ENCODE measurements around the gene EFCAB11. TPM values are rescaled to one million over a fixed set of nuclear protein-coding genes. Genes with fewer than 3 reads are reported as not detected.
"Not testable (repeated sequence)": the region's sequence is repeated elsewhere in the genome, so short reads cannot be mapped to it uniquely, and the experiment has no call there.

Gene EFCAB11
- total RNA-seq, 2 experiments from 2014 or later = 0.36 to 0.47 TPM

DNA sequence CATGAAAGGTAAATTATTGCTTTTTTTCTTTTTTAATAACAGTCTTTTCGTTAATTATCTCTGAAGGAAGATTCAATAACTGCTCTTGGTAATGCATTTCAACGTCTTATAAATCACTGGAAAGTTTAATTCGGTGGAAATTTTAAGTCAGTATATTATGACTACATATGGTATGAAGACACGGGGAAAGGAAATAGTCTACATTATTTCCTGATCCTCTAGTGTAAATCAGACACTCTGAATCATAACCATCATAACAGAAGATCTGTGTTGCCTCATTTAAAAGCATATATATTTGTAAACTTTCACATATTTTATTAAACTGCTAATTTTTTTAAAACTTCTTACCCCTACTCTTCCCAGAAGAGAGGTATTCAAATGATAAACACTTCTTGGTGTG, 53.7 kb downstream of the EFCAB11 start:
- ChIA-PET POLR2A (no interaction called here), CTCF (no interaction called here)
- no peaks in the 10 kb centered on the region for H3K36me3 ChIP-seq (ENCODE audit: insufficient read depth, low read length)
- H3K9me3 ChIP-seq (ENCODE audit: control insufficient read depth in 1 of 2, insufficient read depth in 1 of 2, low read length in 2 of 2) = no peaks in the 10 kb centered on the region
- no peak overlapping the region for H3K4me3 ChIP-seq (ENCODE audit: low read length)
- peaks cover 16% of the 10 kb centered on the region for H3K4me1 Mint-ChIP-seq (ENCODE audit: low read depth)
- no peaks in the 10 kb centered on the region for H3K36me3 Mint-ChIP-seq (ENCODE audit: low read depth)
- H3K4me1 ChIP-seq (ENCODE audit: insufficient read depth, low read length) = no peaks in the 10 kb centered on the region
- peaks cover 12% of the 10 kb centered on the region for H3K27me3 Mint-ChIP-seq
- TF ChIP-seq, protein P1, sequence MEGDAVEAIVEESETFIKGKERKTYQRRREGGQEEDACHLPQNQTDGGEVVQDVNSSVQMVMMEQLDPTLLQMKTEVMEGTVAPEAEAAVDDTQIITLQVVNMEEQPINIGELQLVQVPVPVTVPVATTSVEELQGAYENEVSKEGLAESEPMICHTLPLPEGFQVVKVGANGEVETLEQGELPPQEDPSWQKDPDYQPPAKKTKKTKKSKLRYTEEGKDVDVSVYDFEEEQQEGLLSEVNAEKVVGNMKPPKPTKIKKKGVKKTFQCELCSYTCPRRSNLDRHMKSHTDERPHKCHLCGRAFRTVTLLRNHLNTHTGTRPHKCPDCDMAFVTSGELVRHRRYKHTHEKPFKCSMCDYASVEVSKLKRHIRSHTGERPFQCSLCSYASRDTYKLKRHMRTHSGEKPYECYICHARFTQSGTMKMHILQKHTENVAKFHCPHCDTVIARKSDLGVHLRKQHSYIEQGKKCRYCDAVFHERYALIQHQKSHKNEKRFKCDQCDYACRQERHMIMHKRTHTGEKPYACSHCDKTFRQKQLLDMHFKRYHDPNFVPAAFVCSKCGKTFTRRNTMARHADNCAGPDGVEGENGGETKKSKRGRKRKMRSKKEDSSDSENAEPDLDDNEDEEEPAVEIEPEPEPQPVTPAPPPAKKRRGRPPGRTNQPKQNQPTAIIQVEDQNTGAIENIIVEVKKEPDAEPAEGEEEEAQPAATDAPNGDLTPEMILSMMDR (IDR thresholded peaks at IDR 0.05) = no peak
- ATAC-seq (ENCODE audit: poor library complexity) (no peak), DNase-seq (no peak)
- H3K27ac Mint-ChIP-seq = no peak overlapping the region
- H3K27me3 ChIP-seq (ENCODE audit: control insufficient read depth in 1 of 2, insufficient read depth in 2 of 2, low read length in 2 of 2) = peaks cover 0 to 5% of the 10 kb centered on the region in 2 experiments
- no peaks in the 10 kb centered on the region for H3K9me3 Mint-ChIP-seq
- H3K4me3 Mint-ChIP-seq = no peak overlapping the region
- intact Hi-C loops (cut with DNase I, micrococcal nuclease) = loop anchor here in 1 of 2 experiments (5.0 kb wide), 1 partner anchor 724 kb away; no protein-coding TSS in a partner anchor
- H3K27ac ChIP-seq (ENCODE audit: low read depth in 1 of 2, low read length in 2 of 2) = no peak overlapping the region

GRCh38 chr14:89899917-89900663, 54.4 kb downstream of the EFCAB11 start:
- Histone ChIP-seq H3K9me3 (ENCODE audit: control insufficient read depth in 1 of 2, insufficient read depth in 1 of 2, low read length in 2 of 2) (no peaks in the 10 kb centered on the region), H3K4me1 (ENCODE audit: insufficient read depth, low read length) (no peaks in the 10 kb centered on the region), H3K36me3 (ENCODE audit: insufficient read depth, low read length) (no peaks in the 10 kb centered on the region), H3K27me3 (ENCODE audit: control insufficient read depth in 1 of 2, insufficient read depth in 2 of 2, low read length in 2 of 2) (peaks cover 0 to 5% of the 10 kb centered on the region in 2 experiments), H3K27ac (ENCODE audit: low read depth in 1 of 2, low read length in 2 of 2) (no peak overlapping the region), H3K4me3 (ENCODE audit: low read length) (no peak overlapping the region)
- H3K9me3 Mint-ChIP-seq = no peaks in the 10 kb centered on the region
- DNase-seq (peak in 4 of 14 experiments; percentile 24 to 54 (median 40)), ATAC-seq (ENCODE audit: poor library complexity) (no peak)
- intact Hi-C loops (cut with DNase I, micrococcal nuclease) = loop anchor here in 1 of 2 experiments (5.0 kb wide), 1 partner anchor 723 kb away; no protein-coding TSS in a partner anchor
- peaks cover 9% of the 10 kb centered on the region for H3K27me3 Mint-ChIP-seq
- no peak overlapping the region for H3K27ac Mint-ChIP-seq
- POLR2A ChIA-PET = no interaction called here
- H3K4me1 Mint-ChIP-seq (ENCODE audit: low read depth) = peaks cover 16% of the 10 kb centered on the region
- TF ChIP-seq, protein P1 (IDR thresholded peaks at IDR 0.05) = peak; percentile 31
- no peak overlapping the region for H3K4me3 Mint-ChIP-seq
- CTCF ChIA-PET = no interaction called here
- H3K36me3 Mint-ChIP-seq (ENCODE audit: low read depth) = no peaks in the 10 kb centered on the region

DNA sequence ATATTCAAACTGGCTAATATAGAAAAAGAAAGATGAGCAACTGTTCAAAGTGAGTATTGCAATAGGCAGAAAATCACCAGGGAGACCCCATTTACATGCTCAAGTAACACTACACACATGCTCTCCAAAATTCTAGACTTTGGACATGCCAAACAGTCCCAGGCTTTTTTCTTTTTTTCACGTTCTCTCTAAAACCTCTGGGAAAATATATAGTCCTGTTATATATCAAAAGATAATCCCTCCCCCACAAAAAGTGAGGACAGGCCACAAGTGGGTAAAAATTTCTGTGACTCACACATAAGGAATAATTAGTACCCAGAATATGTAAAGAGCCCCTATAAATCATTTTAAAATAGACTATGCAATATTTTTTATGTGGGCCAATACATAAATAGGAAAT, 55.2 kb downstream of the EFCAB11 start:
- CTCF ChIA-PET = no interaction called here
- no peak overlapping the region for H3K4me3 Mint-ChIP-seq
- Histone ChIP-seq H3K9me3 (ENCODE audit: control insufficient read depth in 1 of 2, insufficient read depth in 1 of 2, low read length in 2 of 2) (no peaks in the 10 kb centered on the region), H3K27me3 (ENCODE audit: control insufficient read depth in 1 of 2, insufficient read depth in 2 of 2, low read length in 2 of 2) (peaks cover 0 to 5% of the 10 kb centered on the region in 2 experiments), H3K4me3 (ENCODE audit: low read length) (no peak overlapping the region), H3K27ac (ENCODE audit: low read depth in 1 of 2, low read length in 2 of 2) (no peak overlapping the region), H3K4me1 (ENCODE audit: insufficient read depth, low read length) (no peaks in the 10 kb centered on the region), H3K36me3 (ENCODE audit: insufficient read depth, low read length) (no peaks in the 10 kb centered on the region)
- intact Hi-C loops (cut with DNase I, micrococcal nuclease) = no loop called here
- no peaks in the 10 kb centered on the region for H3K36me3 Mint-ChIP-seq (ENCODE audit: low read depth)
- TF ChIP-seq, protein P1 (IDR thresholded peaks at IDR 0.05) = no peak
- peaks cover 6% of the 10 kb centered on the region for H3K27me3 Mint-ChIP-seq
- ATAC-seq (ENCODE audit: poor library complexity) (no peak), DNase-seq (no peak)
- no peaks in the 10 kb centered on the region for H3K9me3 Mint-ChIP-seq
- H3K4me1 Mint-ChIP-seq (ENCODE audit: low read depth) = peaks cover 16% of the 10 kb centered on the region
- POLR2A ChIA-PET = no interaction called here
- H3K27ac Mint-ChIP-seq = no peak overlapping the region

GRCh38 chr14:89893388-89893787, 61.1 kb downstream of the EFCAB11 start:
- H3K27me3 Mint-ChIP-seq; H3K27me3 ChIP-seq (ENCODE audit: control insufficient read depth in 1 of 2, insufficient read depth in 2 of 2, low read length in 2 of 2); intact Hi-C loops (cut with DNase I, micrococcal nuclease); H3K4me3 ChIP-seq (ENCODE audit: low read length); H3K9me3 ChIP-seq (ENCODE audit: control insufficient read depth in 1 of 2, insufficient read depth in 1 of 2, low read length in 2 of 2); H3K36me3 Mint-ChIP-seq (ENCODE audit: low read depth); H3K27ac ChIP-seq (ENCODE audit: low read depth in 1 of 2, low read length in 2 of 2); DNase-seq; H3K4me1 Mint-ChIP-seq (ENCODE audit: low read depth); H3K4me3 Mint-ChIP-seq; CTCF ChIA-PET; H3K27ac Mint-ChIP-seq; H3K36me3 ChIP-seq (ENCODE audit: insufficient read depth, low read length); ATAC-seq (ENCODE audit: poor library complexity); H3K9me3 Mint-ChIP-seq; H3K4me1 ChIP-seq (ENCODE audit: insufficient read depth, low read length); POLR2A ChIA-PET: not testable (repeated sequence)
